Gastroesophageal sphincter (tissue), 4 donors: Measurements from ENCODE around the gene SLC29A4. TPM values are rescaled to one million over a fixed set of nuclear protein-coding genes. Genes with fewer than 3 reads are reported as not detected.
A peak's percentile ranks its signal among the peaks of the same experiment; 100 is the strongest.

ENCODE experiments used
- ATAC-seq: fragments of 150-250 bp; one replicate; pipeline ENCODE4 v1.9.1; 2016; ENCODE audit warnings: mild to moderate bottlenecking, moderate library complexity
- H3K27ac ChIP-seq, 4 donors: fragments of 200-600 bp; sonication (generic) in 3 of 4; 1 replicate in 3 of 4; 2 replicates in 1 of 4; pipeline ENCODE4 v1.5.1; 2016 to 2019
- H3K27me3 ChIP-seq: fragments of 200-600 bp; sonication (generic); one replicate; pipeline ENCODE4 v1.5.1; 2019
- H3K36me3 ChIP-seq, 2 donors: fragments of 200-600 bp; sonication (generic); one replicate each; pipeline ENCODE4 v1.5.1; 2019; ENCODE audit warnings: control low read depth in 1 of 2
- H3K4me1 ChIP-seq, 3 donors: fragments of 200-600 bp; sonication (generic); 1 replicate in 2 of 3; 2 replicates in 1 of 3; pipeline ENCODE4 v1.5.1; 2016 to 2019; ENCODE audit warnings: control low read depth in 2 of 3
- H3K4me3 ChIP-seq, 2 donors: fragments of 200-600 bp; sonication (generic); one replicate each; pipeline ENCODE4 v1.5.1; 2019; ENCODE audit warnings: mild to moderate bottlenecking in 1 of 2, moderate library complexity in 1 of 2
- H3K9me3 ChIP-seq, 3 donors: fragments of 200-600 bp; sonication (generic); one replicate each; pipeline ENCODE4 v1.5.1; 2017 to 2019; ENCODE audit warnings: control low read depth in 2 of 3
- CTCF ChIP-seq, 4 experiments: fragments of 200-600 bp in 2 of 4; fragments of 450-650 bp in 2 of 4; sonication (generic) in 1 of 4; IDR thresholded peaks; one replicate each; pipeline ENCODE4 v1.5.1; 2017 to 2019; ENCODE audit warnings: antibody characterized with exemption in 4 of 4, mild to moderate bottlenecking in 2 of 4, moderate library complexity in 2 of 4
- EP300 ChIP-seq: sonication (generic); formaldehyde crosslinking; IDR thresholded peaks from one replicate; pipeline ENCODE4 v1.6.1; 2017; ENCODE audit warnings: antibody characterized with exemption, mild to moderate bottlenecking
- POLR2A ChIP-seq, 2 donors: fragments of 450-650 bp; IDR thresholded peaks; one replicate each; pipeline ENCODE4 v1.6.1; 2017; ENCODE audit warnings: antibody characterized with exemption in 2 of 2, mild to moderate bottlenecking in 2 of 2, moderate library complexity in 1 of 2
- POLR2AphosphoS5 ChIP-seq: sonication (generic); formaldehyde crosslinking; IDR thresholded peaks from one replicate; pipeline ENCODE4 v1.6.1; 2017; ENCODE audit warnings: antibody characterized with exemption
- WGBS, 2 donors: methylation state at CpG; one replicate each; pipeline ENCODE4 v1.1.5; 2018; ENCODE audit warnings: low coverage in 1 of 2; 5-methylcytosine and 5-hydroxymethylcytosine counted together
- total RNA-seq, 4 donors: library from RNA; depleted of rRNA; stranded (reverse); fragments of >200 nt; gene quantifications; one replicate each; pipeline ENCODE4 v1.1.0, GENCODE V29; 2016

The SLC29A4 gene
- total RNA-seq, 4 donors from 2014 or later: 1.1 to 4.7 (median 2.4) TPM

- Histone ChIP-seq H3K4me3 (no peak overlapping the region), H3K27ac (peak overlapping the region in 3 of 4 donors; percentile 32 to 71 (median 66)), H3K9me3 (no peaks in the 10 kb centered on the region), H3K36me3 (peaks cover 0 to 85% of the 10 kb centered on the region in 2 donors), H3K4me1 (peaks cover 0 to 100% (median 30%) of the 10 kb centered on the region in 3 donors), H3K27me3 (no peaks in the 10 kb centered on the region)
- no CpG with 5 or more reads among the region's 19 CpGs for WGBS, 2 donors
- TF ChIP-seq POLR2AphosphoS5 (no peak), POLR2A (IDR thresholded peaks at IDR 0.05) (no peak), CTCF (IDR thresholded peaks at IDR 0.05) (no peak), EP300 (no peak)
- ATAC-seq: no peak
These were observed 69.8 kb downstream of the SLC29A4 start for GRCh38 chr7:5352440-5353010.

GRCh38 chr7:5354460-5355232 lies 71.9 kb downstream of the SLC29A4 start:
- peak; percentile 67 for ATAC-seq
- no peaks in the 10 kb centered on the region for H3K27me3 ChIP-seq
- peak overlapping the region in 3 of 4 donors; percentile 57 to 68 (median 66) for H3K27ac ChIP-seq
- H3K9me3 ChIP-seq: no peaks in the 10 kb centered on the region
- no peak for TF ChIP-seq POLR2A (IDR thresholded peaks at IDR 0.05)
- TF ChIP-seq CTCF (IDR thresholded peaks at IDR 0.05): no peak
- no peak for TF ChIP-seq EP300
- TF ChIP-seq POLR2AphosphoS5: peak; percentile 75
- 0 to 33% methylated on average over 1 to 12 of the region's 17 CpGs for WGBS, 2 donors
- H3K4me3 ChIP-seq: peak overlapping the region in 1 of 2 donors; percentile 9
- H3K36me3 ChIP-seq: peaks cover 0 to 85% of the 10 kb centered on the region in 2 donors
- H3K4me1 ChIP-seq: peaks cover 0 to 100% (median 35%) of the 10 kb centered on the region in 3 donors

Other genes starting within 250 kb of the SLC29A4 start
- gene RBAK, start 237.1 kb upstream of the SLC29A4 start, total RNA-seq: 10 to 100 TPM in 3 of 4 donors, 1 to 10 TPM in 1; 9.6 to 16.9 (median 12.3) TPM
- 10 to 100 TPM; 51.2 to 59.2 (median 54.9) TPM for gene WIPI2, start 92.7 kb upstream of the SLC29A4 start, total RNA-seq
- 100 to 1,000 TPM in 3 of 4 donors, 10 to 100 TPM in 1; 87.6 to 218 (median 124) TPM for gene TNRC18, start 140.9 kb downstream of the SLC29A4 start, total RNA-seq
- gene FBXL18, start 230.9 kb downstream of the SLC29A4 start, total RNA-seq: 10 to 100 TPM in 1 of 4 donors, 1 to 10 TPM in 3; 5.8 to 11.8 (median 8.2) TPM
- gene ACTB, start 247.7 kb downstream of the SLC29A4 start, total RNA-seq: over 10,000 TPM in 1 of 4 donors, 1,000 to 10,000 TPM in 3; 4,936 to 13,281 (median 6,781) TPM